HG02623 (cell line): Measurements from ENCODE around the gene RPAP3.

Experiments
- ATAC-seq: cut with Tn5 transposase; IDR thresholded peaks from one replicate; pipeline ENCODE4 v1.9.1; 2021; ENCODE audit warnings: moderate library complexity; ENCODE audit not compliant: unreplicated experiment

The RPAP3 gene

DNA sequence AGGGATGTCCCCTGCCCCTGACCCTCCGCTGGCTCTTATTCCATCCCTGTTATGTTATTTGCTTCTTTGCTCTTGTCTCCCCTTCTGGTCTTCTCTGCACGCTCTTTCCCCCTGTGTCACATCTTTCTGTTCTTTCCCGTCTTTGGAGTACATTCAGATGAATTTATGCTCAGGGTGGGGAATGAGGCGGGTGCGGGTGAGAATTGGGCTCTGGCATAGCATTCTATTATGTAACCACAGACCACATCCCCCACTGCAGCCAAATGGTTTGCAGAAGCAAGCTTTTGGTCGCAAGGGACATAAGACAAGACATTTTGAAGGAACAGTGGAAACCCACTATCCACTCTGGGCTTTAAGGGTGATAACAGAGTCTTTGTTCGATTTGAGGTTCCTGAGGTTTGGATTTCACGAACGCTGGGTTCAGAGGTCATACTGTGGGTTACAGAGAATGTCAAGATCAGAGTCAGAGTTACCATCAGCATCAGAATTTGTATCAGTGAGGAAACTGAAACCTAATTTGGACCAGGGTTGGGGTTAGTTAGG is 15.7 kb upstream of the RPAP3 start:
- no peak for ATAC-seq

- ATAC-seq = no peak
Observed at GRCh38 chr12:47718531-47718930, 12.7 kb upstream of the RPAP3 start.

GRCh38 chr12:47717443-47718193 is 11.8 kb upstream of the RPAP3 start:
- no peak for ATAC-seq

GRCh38 chr12:47717046-47717442 is 11.2 kb upstream of the RPAP3 start:
- ATAC-seq = no peak

GRCh38 chr12:47715877-47716548 is 10.2 kb upstream of the RPAP3 start:
- ATAC-seq = no peak

GRCh38 chr12:47715393-47715876 is 9.6 kb upstream of the RPAP3 start:
- peak; percentile 61 for ATAC-seq

- ATAC-seq = no peak
Observed at GRCh38 chr12:47714826-47715386, 9.1 kb upstream of the RPAP3 start.

DNA sequence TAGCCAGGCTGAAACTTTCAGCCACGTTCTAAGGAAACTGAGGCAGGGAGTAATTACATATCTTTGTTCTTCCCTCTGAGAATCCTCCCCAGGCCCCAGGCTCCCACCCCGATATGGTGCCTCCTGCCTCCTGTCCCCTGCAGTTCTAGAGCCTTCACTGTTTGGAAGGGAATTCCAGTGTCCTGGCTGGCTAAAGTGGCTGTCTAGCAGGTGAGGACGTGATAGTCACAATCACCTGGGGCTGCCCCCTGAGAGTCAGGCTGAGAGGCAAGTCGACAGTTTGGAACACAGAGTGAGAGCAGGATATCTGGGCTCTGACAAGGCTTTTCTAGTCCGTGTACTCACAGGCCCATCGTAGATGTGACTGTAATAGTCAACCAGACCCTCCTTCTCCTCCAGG is 6.3 kb upstream of the RPAP3 start:
- ATAC-seq = no peak

DNA sequence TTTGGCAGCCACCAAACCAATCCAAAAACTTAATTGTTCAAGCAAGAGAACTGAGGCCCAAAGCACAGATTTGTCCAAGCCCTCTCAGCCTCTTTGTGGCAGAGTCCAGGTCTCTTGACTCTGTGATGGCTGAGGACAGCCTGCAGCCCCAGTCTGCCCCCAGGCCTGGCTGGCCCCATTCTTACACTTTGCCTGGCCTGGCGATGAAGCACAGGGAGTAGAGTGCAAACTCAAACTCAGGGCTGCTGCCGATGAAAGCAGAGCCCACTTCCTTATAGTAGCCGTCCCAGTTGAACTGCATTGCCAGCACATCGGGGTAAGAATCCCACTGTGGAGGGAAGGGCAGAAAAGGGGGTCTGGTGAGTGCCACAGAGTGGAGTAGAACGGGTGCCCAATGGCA is 5.6 kb upstream of the RPAP3 start:
- no peak for ATAC-seq

- no peak for ATAC-seq
Observed at GRCh38 chr12:47710278-47710677, 4.4 kb upstream of the RPAP3 start.

- ATAC-seq = no peak
Observed at GRCh38 chr12:47709671-47710070, 3.8 kb upstream of the RPAP3 start.

DNA sequence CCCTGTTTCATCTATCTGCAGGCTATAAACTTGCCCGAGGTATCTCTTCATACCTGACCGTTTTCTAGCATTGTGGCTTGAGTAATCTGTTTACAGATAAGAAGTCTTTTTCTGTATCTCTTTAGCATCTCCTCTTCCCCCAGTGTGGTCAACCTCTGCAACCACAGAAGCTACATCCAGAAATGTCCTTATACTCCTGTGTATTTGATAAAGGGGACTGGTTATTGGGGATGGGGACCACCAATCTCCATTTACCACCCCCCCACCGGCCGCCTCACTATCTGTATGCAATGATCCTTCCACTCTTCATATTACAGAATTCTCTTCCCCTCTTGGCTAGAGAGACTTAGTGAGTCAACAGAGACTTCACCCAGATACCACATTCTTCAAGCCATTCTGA is 3.4 kb upstream of the RPAP3 start:
- ATAC-seq = no peak

GRCh38 chr12:47707905-47708543 is 2.2 kb upstream of the RPAP3 start:
- ATAC-seq = no peak

DNA sequence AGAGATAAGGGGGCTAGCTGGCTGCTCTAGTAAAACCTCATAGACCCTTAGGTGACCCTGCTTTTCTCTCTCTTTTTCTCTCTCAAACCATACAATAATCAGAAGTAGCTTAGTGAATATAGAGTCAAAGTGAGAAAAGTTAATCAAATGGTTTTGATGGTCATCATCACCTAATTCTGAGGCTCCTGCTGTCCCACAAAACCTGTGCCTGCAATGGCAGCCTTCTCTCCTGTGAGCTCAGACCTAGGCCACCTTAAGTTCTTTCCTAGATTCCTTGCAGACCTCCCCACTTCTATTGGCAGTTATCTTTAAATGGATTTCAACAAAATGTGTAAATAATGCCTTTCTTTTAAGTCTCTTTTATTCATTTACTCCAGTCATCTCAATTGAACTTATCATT is 1.5 kb upstream of the RPAP3 start:
- no peak for ATAC-seq

GRCh38 chr12:47705229-47705565 is 633 bp downstream of the RPAP3 start:
- no peak for ATAC-seq

DNA sequence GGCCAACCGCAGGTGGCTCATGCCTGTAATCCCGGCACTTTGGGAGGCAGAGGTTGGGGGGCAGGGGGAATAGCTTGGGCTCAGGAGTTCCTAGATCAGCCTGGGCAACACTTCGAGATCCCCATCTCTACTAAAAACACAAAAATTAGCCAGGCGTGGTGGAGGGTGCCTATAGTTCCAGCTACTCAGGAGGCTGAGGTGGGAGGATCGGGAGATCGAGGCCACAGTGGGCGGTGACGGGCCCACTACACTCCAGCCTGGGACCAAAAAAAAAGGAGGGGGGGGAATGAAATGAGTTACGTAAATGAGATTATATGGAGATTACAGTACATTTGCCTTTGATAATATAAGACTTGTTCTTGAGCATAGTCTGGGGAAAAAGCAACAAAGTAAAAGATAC is 1.1 kb downstream of the RPAP3 start:
- ATAC-seq = no peak

DNA sequence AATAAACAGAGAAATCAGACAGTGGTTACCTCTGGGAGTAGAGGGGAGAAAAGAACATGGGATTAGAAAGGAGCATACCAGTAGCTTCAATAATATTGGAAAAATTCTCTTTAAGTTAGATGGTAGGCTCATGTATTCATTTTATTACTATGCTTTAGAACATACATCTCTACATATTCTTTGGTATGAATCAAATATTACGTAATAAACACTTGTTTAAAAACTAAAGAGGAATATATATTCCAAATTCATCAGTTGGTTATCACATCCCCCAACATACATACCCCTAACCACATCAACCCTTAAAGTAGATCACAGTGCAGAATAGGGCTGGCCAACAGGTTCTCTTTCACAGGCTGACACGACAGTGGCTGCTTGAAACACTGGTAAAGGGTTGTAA is 5.6 kb downstream of the RPAP3 start:
- no peak for ATAC-seq

- no peak for ATAC-seq
Observed at GRCh38 chr12:47698631-47699030, 7.2 kb downstream of the RPAP3 start.

GRCh38 chr12:47698055-47698454 is 7.8 kb downstream of the RPAP3 start:
- no peak for ATAC-seq

- no peak for ATAC-seq
Observed at GRCh38 chr12:47689215-47689614, 16.6 kb downstream of the RPAP3 start.

- no peak for ATAC-seq
Observed at GRCh38 chr12:47687636-47688035, 18.2 kb downstream of the RPAP3 start.
